Type B pancreatic cell (in vitro differentiated cells): Measurements from ENCODE around the gene C17orf58. TPM values are rescaled to one million over a fixed set of nuclear protein-coding genes. Genes with fewer than 3 reads are reported as not detected.
"Not testable (repeated sequence)": the region's sequence is repeated elsewhere in the genome, so short reads cannot be mapped to it uniquely, and the experiment has no call there.

Experiments
- DNase-seq: peaks from one replicate; pipeline ENCODE4 v3.0.0; 2021; ENCODE audit warnings: mixed read lengths; ENCODE audit not compliant: unreplicated experiment; ENCODE audit errors: extremely low spot score
- H3K27ac Mint-ChIP-seq: 2 replicates; pipeline ENCODE4 v1.8.0; 2021; ENCODE audit warnings: mild to moderate bottlenecking, mixed read lengths
- H3K27me3 Mint-ChIP-seq: 2 replicates; pipeline ENCODE4 v1.8.0; 2021; ENCODE audit warnings: mixed read lengths
- H3K36me3 Mint-ChIP-seq: 2 replicates; pipeline ENCODE4 v1.8.0; 2021; ENCODE audit warnings: mixed read lengths
- H3K4me1 Mint-ChIP-seq: one replicate; pipeline ENCODE4 v1.8.0; 2021; ENCODE audit warnings: mixed read lengths; ENCODE audit not compliant: unreplicated experiment
- H3K4me3 Mint-ChIP-seq: 2 replicates; pipeline ENCODE4 v1.8.0; 2021; ENCODE audit warnings: mild to moderate bottlenecking, mixed read lengths
- H3K9me3 Mint-ChIP-seq: 2 replicates; pipeline ENCODE4 v1.8.0; 2021; ENCODE audit warnings: mixed read lengths
- CTCF ChIP-seq: fragments of 200-600 bp; sonication (generic); conservative IDR thresholded peaks from 2 replicates; pipeline ENCODE4 v1.5.0; 2021; ENCODE audit warnings: antibody characterized with exemption, mild to moderate bottlenecking
- total RNA-seq: library from RNA; stranded (reverse); gene quantifications from 2 replicates; pipeline ENCODE4 v1.2.1, GENCODE V29; 2021; ENCODE audit warnings: low replicate concordance

Gene C17orf58
- total RNA-seq, 1 donor from 2014 or later = 8.1 TPM

DNA sequence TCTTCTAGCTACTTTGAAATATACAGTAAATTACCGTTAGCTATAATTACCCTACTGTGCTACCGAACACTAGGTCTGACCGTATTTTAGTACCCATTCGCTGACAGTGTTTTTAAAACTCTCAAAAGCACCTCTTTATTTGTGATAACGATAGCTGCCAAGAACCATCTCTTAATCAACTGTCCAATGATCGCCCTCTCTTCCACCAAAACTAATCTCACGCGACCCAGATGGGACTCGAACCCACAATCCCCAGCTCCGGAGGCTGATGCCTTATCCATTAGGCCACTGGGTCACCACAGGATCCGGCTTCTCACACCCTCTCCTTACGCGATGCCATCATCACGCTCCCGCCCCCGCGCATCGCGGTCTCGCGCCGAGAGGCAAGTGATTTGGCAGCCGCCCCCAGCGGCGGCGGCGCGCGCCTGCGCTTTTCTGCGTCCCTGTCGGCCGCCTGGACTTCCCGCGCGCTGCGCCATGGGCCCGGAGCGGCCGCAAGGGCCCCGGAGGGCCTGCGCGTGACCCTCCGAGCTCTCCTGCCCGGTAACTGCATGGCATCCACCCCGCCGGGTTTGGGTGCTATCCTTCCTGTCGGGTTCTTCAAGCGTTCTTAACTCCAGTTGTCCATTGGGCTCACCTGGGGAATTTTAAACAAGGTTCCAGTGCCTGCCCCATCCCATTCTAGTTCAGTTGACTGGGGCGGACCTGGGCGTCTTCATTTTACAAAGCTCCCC, 23.6 kb upstream of the C17orf58 start:
- H3K4me1 Mint-ChIP-seq = peaks cover 5% of the 10 kb centered on the region
- no peaks in the 10 kb centered on the region for H3K9me3 Mint-ChIP-seq
- H3K27ac Mint-ChIP-seq = peak overlapping the region; percentile 95
- TF ChIP-seq CTCF = peak; percentile 75
- DNase-seq = peak; percentile 99
- H3K36me3 Mint-ChIP-seq = peaks cover 4% of the 10 kb centered on the region
- H3K27me3 Mint-ChIP-seq = peaks cover 12% of the 10 kb centered on the region
- H3K4me3 Mint-ChIP-seq = peak overlapping the region; percentile 91

DNA sequence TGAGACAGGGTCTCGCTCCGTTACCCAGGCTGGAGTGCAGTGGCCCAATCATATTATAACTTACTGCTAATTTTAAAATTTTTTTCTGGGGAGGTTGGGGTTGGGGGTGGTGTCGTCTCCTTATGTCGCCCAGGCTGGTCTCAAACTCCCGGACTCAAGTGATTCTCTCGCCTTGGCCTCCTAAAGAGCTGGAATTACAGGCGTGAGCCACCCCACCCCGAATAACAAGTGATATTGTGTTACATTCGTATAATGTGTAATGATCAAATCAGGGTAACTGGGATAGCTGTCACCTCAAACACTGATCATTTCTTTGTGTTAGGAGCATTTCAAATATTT, 23.0 kb upstream of the C17orf58 start:
- no peak for DNase-seq
- Mint-ChIP-seq H3K27me3 (peaks cover 14% of the 10 kb centered on the region), H3K4me3 (peak overlapping the region; percentile 91), H3K27ac (peak overlapping the region; percentile 95), H3K9me3 (no peaks in the 10 kb centered on the region), H3K36me3 (peaks cover 4% of the 10 kb centered on the region), H3K4me1 (peaks cover 5% of the 10 kb centered on the region)
- no peak for TF ChIP-seq CTCF

DNA sequence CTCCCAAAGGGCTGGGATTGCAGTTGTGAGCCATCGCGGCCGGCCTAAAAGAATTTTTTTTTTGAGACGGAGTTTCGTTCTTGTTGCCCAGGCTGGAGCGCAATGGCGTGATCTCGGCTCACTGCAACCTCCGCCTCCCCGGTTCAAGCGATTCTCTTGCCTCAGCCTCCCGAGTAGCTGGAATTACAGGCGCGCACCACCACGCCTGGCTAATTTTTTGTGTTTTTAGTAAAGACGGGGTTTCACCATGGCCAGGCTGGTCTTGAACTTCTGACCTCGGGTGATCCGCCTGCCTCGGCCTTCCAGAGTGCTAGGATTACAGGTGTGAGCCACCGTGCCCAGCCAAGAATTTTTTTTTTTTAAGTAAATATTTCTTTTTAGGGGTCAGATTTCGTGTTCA, 22.2 kb upstream of the C17orf58 start:
- not testable (repeated sequence) for H3K36me3 Mint-ChIP-seq, DNase-seq, H3K4me1 Mint-ChIP-seq

GRCh38 chr17:68016838-68017237, 20.6 kb upstream of the C17orf58 start:
- H3K36me3 Mint-ChIP-seq = peaks cover 4% of the 10 kb centered on the region
- H3K4me3 Mint-ChIP-seq = no peak overlapping the region
- peaks cover 14% of the 10 kb centered on the region for H3K27me3 Mint-ChIP-seq
- H3K27ac Mint-ChIP-seq = no peak overlapping the region
- TF ChIP-seq CTCF = no peak
- DNase-seq = no peak
- no peaks in the 10 kb centered on the region for H3K9me3 Mint-ChIP-seq
- peaks cover 5% of the 10 kb centered on the region for H3K4me1 Mint-ChIP-seq

More for the DNA sequence above, 22.2 kb upstream of the C17orf58 start:
- H3K27me3 Mint-ChIP-seq = peaks cover 14% of the 10 kb centered on the region
- H3K27ac Mint-ChIP-seq, H3K4me3 Mint-ChIP-seq, H3K9me3 Mint-ChIP-seq: not testable (repeated sequence)

DNA sequence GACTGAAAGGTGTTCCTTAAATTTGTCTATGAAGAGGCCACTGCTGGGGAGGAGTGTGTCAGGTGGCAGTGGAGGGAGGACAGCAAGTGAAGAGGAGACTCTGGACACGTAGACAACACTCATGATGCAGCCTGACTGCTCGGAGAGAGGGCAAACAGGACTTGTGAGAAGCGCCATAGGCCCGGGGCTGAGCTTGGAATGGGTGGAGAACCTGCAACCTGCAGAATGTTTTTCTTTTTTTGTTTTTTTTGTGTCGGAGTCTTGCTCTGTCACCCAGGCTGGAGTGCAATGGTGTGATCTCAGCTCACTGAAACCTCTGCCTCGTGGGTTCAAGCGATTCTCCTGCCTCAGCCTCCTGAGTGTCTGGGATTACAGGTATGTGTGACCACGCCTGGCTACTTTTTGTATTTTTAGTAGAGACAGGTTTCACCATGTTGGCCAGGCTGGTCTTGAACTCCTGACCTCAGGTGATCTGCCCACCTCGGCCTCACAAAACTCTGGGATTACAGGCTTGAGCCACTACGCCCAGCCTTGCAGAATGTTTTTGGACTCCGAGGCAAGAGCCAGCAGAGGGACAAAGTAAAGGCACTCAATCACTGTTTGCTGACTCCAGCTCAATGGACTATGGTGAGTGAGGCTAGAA, 18.9 kb upstream of the C17orf58 start:
- H3K9me3 Mint-ChIP-seq = no peaks in the 10 kb centered on the region
- DNase-seq = no peak
- no peak overlapping the region for H3K4me3 Mint-ChIP-seq
- TF ChIP-seq CTCF = no peak
- H3K27ac Mint-ChIP-seq = peak overlapping the region; percentile 36
- peaks cover 9% of the 10 kb centered on the region for H3K27me3 Mint-ChIP-seq
- H3K4me1 Mint-ChIP-seq = peaks cover 5% of the 10 kb centered on the region
- peaks cover 4% of the 10 kb centered on the region for H3K36me3 Mint-ChIP-seq

DNA sequence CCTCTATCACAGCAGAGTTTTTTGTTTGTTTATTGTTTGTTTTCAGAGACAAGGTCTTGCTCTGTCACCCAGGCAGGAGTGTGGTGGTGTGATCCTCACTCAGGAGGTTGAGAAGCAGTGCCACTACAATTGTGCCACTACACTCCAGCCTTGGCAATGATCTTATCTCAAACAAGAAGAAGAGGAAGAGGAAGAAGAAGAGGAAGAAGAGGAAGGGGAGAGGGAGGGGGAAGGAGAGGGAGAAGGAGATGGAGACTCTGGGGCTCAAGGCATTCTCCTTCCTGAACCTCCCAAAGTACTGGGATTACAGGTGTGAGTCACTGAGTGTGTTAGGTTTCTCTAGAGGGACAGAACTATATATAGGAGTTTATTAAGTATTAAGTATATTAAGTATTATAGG, 17.1 kb upstream of the C17orf58 start:
- no peak for TF ChIP-seq CTCF
- Mint-ChIP-seq H3K36me3 (no peaks in the 10 kb centered on the region), H3K27me3 (peaks cover 3% of the 10 kb centered on the region), H3K4me1 (no peaks in the 10 kb centered on the region), H3K27ac (no peak overlapping the region), H3K9me3 (no peaks in the 10 kb centered on the region), H3K4me3 (no peak overlapping the region)
- DNase-seq = no peak
